Measurements from ENCODE around the gene MRGPRD.

The MRGPRD gene

GRCh38 chr11:68948935-68949334 lies 31.9 kb downstream of the MRGPRD start:
- TF ChIP-seq CTCF (conservative IDR thresholded peaks at IDR 0.05; ENCODE audit: low read depth): no peak
- CTCF ChIA-PET: interaction anchor here (0.8 kb wide), 1 partner anchor 15 kb away, joined by 3 read pairs; no protein-coding TSS in a partner anchor
- no peak for DNase-seq (ENCODE audit: low spot score)

GRCh38 chr11:68948496-68948895 lies 32.3 kb downstream of the MRGPRD start:
- CTCF ChIA-PET: no interaction called here
- no peak overlapping the region for H3K27ac ChIP-seq
- TF ChIP-seq CTCF (conservative IDR thresholded peaks at IDR 0.05; ENCODE audit: low read depth): no peak
- POLR2A ChIA-PET (ENCODE audit: low non-redundant PET): no interaction called here
- DNase-seq (ENCODE audit: low spot score): no peak

More at GRCh38 chr11:68948935-68949334, 31.9 kb downstream of the MRGPRD start:
- H3K27ac ChIP-seq: no peak overlapping the region
- POLR2A ChIA-PET (ENCODE audit: low non-redundant PET): no interaction called here

- ChIA-PET POLR2A (ENCODE audit: low non-redundant PET) (no interaction called here), CTCF (interaction anchor here (0.5 kb wide), 1 partner anchor 92 kb away, joined by 3 read pairs; no protein-coding TSS in a partner anchor)
- no peak overlapping the region; the same call in 1 of the 2 replicates for H3K27ac ChIP-seq
- TF ChIP-seq CTCF (conservative IDR thresholded peaks at IDR 0.05; ENCODE audit: low read depth): no peak
- DNase-seq (ENCODE audit: low spot score): no peak
Measured at GRCh38 chr11:68947151-68947550, 33.6 kb downstream of the MRGPRD start.

GRCh38 chr11:68946416-68947090 lies 34.2 kb downstream of the MRGPRD start:
- peak; percentile 63 for DNase-seq (ENCODE audit: low spot score)
- H3K27ac ChIP-seq: peak overlapping the region; percentile 35
- CTCF ChIA-PET: no interaction called here
- POLR2A ChIA-PET (ENCODE audit: low non-redundant PET): no interaction called here
- TF ChIP-seq CTCF (conservative IDR thresholded peaks at IDR 0.05; ENCODE audit: low read depth): no peak

GRCh38 chr11:68942751-68943271 lies 38.0 kb downstream of the MRGPRD start:
- CTCF ChIA-PET: interaction anchor here (0.7 kb wide), 2 partner anchors 102 to 337 kb away, joined by 3 to 4 read pairs; no protein-coding TSS in a partner anchor
- POLR2A ChIA-PET (ENCODE audit: low non-redundant PET): no interaction called here
- no peak for DNase-seq (ENCODE audit: low spot score)
- TF ChIP-seq CTCF (conservative IDR thresholded peaks at IDR 0.05; ENCODE audit: low read depth): no peak
- no peak overlapping the region for H3K27ac ChIP-seq

- no peak for TF ChIP-seq CTCF (conservative IDR thresholded peaks at IDR 0.05; ENCODE audit: low read depth)
- peak overlapping the region; percentile 23 for H3K27ac ChIP-seq
- POLR2A ChIA-PET (ENCODE audit: low non-redundant PET): no interaction called here
- no peak for DNase-seq (ENCODE audit: low spot score)
- CTCF ChIA-PET: interaction anchor here (0.6 kb wide), 1 partner anchor 10 kb away, joined by 3 read pairs; no protein-coding TSS in a partner anchor
Measured at GRCh38 chr11:68942095-68942620, 38.6 kb downstream of the MRGPRD start.

Data from RWPE1 (cell line).